HG02588 (cell line): ENCODE results near the gene ARMH4.

Experiments
- ATAC-seq: cut with Tn5 transposase; IDR thresholded peaks from one replicate; pipeline ENCODE4 v1.9.1; 2021; ENCODE audit warnings: mild to moderate bottlenecking, moderate library complexity; ENCODE audit not compliant: unreplicated experiment

ARMH4 gene

DNA sequence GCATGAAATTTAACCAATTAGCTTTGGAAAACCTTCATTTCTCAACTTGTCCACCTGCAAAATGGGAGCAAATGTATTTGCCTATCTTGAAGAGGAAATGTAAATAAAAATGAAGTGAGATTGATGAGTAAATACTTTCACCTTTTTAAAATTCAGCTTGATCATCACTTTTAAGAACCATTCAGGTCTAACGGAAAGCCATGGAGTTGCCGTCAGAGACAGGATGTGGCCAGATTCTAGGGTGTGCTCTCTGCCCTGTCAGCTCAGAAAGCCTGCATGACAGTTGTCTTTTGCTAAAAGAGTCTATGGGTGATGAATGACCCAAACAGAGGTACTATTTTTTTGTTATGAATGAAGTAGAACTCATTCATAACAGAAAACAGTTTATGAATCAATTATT is 181.8 kb downstream of the ARMH4 start:
- ATAC-seq, result no peak

DNA sequence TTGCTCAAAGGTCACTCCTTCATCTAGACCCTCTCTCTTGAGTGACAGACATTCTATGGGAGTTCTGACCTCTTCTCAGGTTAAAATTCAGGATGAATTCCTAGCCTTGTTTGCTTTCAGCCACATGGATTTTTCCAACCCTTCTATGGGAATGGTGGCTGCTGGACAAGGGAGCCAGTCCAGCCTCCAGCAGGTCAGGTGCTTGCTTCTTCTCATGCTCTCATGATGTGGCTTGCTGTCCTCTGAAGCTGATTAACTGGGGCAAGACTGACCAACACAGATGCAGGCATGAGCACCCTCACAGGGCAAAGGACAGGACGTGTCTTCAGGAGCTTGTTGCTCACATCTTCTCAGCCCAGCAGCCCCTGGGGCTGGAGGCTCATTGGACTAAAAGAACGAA is 188.9 kb downstream of the ARMH4 start:
- ATAC-seq, result no peak

DNA sequence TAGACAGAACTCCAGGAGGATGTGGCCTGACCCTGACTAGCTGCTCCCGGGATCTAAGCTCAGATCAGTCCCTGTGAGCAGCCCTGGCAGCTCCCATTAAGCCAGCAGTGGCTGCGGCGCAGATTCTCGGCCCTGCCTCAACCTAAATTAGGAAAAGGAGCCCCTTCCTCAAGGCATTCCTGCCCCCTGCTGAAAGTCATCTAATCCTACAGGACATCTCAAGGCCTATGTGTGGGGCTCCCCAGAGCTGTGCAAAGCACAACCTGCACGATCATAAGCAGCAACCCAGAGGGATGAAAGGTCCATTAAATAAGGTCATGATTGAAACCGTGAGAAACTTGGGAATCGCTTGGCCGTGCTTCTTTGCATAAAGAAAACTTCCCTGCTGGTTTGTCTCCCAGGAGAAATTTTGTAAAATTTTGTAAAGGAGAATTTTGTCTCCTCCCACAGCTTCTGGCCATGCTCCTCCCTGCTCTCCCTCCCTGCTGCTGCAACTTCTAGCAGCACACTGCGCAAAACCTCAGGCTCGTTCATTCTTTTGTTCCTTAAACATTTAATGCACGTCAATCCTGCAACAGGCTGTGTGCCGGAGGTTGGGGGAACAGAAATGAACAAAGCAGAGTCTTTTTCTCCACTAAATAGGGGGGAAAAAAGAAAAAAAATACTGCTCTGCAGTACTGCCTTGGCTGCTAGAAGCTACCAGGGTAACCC is 189.5 kb downstream of the ARMH4 start:
- no peak for ATAC-seq

DNA sequence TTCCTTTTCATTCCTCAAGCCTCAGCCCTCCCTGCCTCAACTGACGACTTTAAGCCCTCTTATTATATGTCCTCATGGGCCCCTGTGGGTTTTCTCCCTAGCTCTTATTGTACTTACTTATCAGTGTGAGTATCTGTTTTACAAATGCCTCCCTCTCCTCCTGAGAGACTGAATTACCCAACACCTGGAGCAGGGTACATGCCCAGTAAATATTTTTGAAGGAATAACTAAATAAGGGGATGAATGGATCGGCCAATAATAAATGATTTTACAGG is 190.3 kb downstream of the ARMH4 start:
- no peak for ATAC-seq

DNA sequence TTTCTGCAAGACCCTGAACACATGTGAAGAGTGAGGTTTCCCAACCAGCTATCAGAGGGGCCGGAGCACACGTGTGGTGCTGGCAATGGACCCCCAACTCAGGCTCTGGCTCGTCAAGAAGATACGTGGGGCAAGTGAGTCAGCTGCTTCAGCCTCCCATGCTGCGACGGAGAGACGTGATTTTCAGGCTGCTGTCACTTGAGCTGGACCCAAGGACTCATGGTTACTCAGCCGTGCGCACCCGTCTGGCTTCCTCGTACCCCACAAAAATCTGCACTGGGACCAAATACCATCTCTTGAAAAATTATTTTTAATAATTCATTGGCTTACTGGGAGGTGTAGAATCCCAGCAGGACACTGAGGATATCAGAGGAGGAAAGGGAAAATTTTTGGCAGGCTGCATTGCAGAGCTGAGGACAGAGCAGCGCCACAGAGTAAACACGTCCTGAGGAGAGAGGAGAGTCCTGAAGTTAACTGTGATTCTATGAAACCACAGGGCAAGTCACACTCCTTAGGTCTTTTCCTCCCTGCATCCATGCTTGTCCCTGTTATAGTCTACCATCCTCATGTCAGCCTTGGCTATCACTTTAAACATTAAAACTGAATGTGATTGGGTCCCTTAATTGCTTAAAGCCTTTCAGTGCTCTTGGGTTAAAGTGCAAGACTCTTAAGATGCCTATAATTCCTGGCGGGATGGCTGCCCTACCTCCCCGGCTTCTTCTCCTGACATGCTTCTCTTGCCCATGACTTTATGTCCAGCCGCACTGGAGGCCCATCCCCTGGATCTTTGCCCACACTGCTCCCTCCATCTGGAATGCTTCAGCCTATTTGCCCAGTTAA is 190.8 kb downstream of the ARMH4 start:
- ATAC-seq, result no peak

DNA sequence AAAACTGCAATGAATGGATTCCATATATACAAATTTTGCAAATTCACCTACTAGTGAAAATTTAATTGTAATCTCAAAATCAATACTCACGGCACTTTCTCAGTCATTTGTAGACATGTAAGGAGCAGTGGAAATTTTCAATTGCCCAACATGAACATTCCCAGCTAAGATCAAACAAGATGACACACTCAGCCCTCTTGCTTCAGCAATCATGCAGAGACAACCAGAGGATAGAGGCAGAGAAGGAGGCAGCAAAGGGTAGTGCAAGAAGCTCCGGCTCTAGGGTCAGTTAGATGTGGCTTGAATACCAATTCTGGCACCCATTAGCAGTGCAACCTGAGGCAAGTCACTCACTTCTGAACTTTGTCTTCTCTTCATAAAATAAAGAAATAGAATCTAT is 194.6 kb downstream of the ARMH4 start:
- no peak for ATAC-seq
